H1 (cell line): ENCODE measurements around the gene PLEKHA5. TPM values are rescaled to one million over a fixed set of nuclear protein-coding genes. Genes with fewer than 3 reads are reported as not detected.

Experiments used
- CTCF ChIA-PET: fragments of 300-600 bp; sonication (Branson Sonifier 250); formaldehyde crosslinking; loops from one replicate; lab custom pipeline; 2021; ENCODE audit not compliant: partially characterized antibody; lab: Charles Lee
- POLR2A ChIA-PET: fragments of 300-600 bp; sonication (Branson Sonifier 250); formaldehyde crosslinking; loops from one replicate; lab custom pipeline; 2021; ENCODE audit warnings: inconsistent platforms; ENCODE audit not compliant: partially characterized antibody; lab: Charles Lee
- DNase-seq, 2 experiments: peaks; one replicate each; pipeline versions ENCODE4 v3.0.0 to v3.0.0-alpha.2; 2010 to 2022; ENCODE audit warnings: low spot score in 2 of 2, low read depth in 1 of 2, mixed read lengths in 1 of 2
- FAIRE-seq: peaks from 2 replicates; lab custom pipeline; 2011; peaks lifted over from hg19 to GRCh38; lab: Jason Lieb, UNC
- H2AFZ ChIP-seq: 2 replicates; pipeline ENCODE4 v1.8.1; 2012; ENCODE audit warnings: low read length, inconsistent platforms
- H2AK5ac ChIP-seq: 2 replicates; pipeline ENCODE4 v1.6.1; 2013; ENCODE audit warnings: low read depth, low read length
- H2BK120ac ChIP-seq: replicated peaks from 2 replicates; pipeline ENCODE3; 2013; ENCODE audit warnings: low read depth, low read length, inconsistent platforms
- H2BK12ac ChIP-seq: 2 replicates; pipeline ENCODE4 v1.6.1; 2013; ENCODE audit warnings: low read depth, low read length
- H2BK15ac ChIP-seq: 2 replicates; pipeline ENCODE4 v1.6.1; 2013; ENCODE audit warnings: low read length
- H2BK20ac ChIP-seq: 2 replicates; pipeline ENCODE4 v1.6.1; 2013; ENCODE audit warnings: low read length
- H2BK5ac ChIP-seq: 2 replicates; pipeline ENCODE4 v1.6.1; 2013; ENCODE audit warnings: low read depth, low read length
- H3K14ac ChIP-seq: 2 replicates; pipeline ENCODE4 v1.6.1; 2013; ENCODE audit warnings: inconsistent platforms; ENCODE audit not compliant: insufficient read length
- H3K18ac ChIP-seq: 2 replicates; pipeline ENCODE4 v1.6.1; 2013; ENCODE audit warnings: low read length; ENCODE audit errors: extremely low read depth
- H3K23ac ChIP-seq: 2 replicates; pipeline ENCODE4 v1.6.1; 2013; ENCODE audit warnings: inconsistent platforms; ENCODE audit not compliant: insufficient read length
- H3K23me2 ChIP-seq: 2 replicates; pipeline ENCODE4 v1.6.1; 2013; ENCODE audit warnings: low read depth, low read length
- H3K27ac ChIP-seq: 2 replicates; pipeline ENCODE4 v1.6.1; 2011; ENCODE audit warnings: low read depth, low read length, inconsistent platforms
- H3K27me3 ChIP-seq, 4 experiments: replicated peaks in 1 of 4; 1 replicate in 1 of 4; 2 replicates in 3 of 4; pipeline versions ENCODE4 v1.6.1 to v1.8.1; 2011 to 2013; ENCODE audit warnings: low read length in 3 of 4, mild to moderate bottlenecking in 3 of 4, inconsistent platforms in 2 of 4, mixed read lengths in 2 of 4, moderate library complexity in 1 of 4; ENCODE audit not compliant: control insufficient read depth in 3 of 4, insufficient read depth in 3 of 4; ENCODE audit errors: extremely low read depth in 1 of 4
- H3K36me3 ChIP-seq, 4 experiments: 2 replicates each; pipeline versions ENCODE4 v1.6.1 to v1.8.1; 2011 to 2013; ENCODE audit warnings: mild to moderate bottlenecking in 4 of 4, low read length in 3 of 4, moderate library complexity in 2 of 4, control low read depth in 1 of 4, inconsistent platforms in 1 of 4; ENCODE audit not compliant: insufficient read depth in 4 of 4, control insufficient read depth in 2 of 4
- H3K4ac ChIP-seq: replicated peaks from 2 replicates; pipeline ENCODE3; 2013; ENCODE audit warnings: low read length, low read depth, mixed read lengths, inconsistent platforms; ENCODE audit not compliant: insufficient read length
- H3K4me1 ChIP-seq, 4 experiments: replicated peaks in 1 of 4; 1 replicate in 1 of 4; 2 replicates in 3 of 4; pipeline versions ENCODE4 v1.6.1 to v1.8.1; 2011 to 2013; ENCODE audit warnings: low read length in 3 of 4, inconsistent platforms in 2 of 4, mixed read lengths in 1 of 4; ENCODE audit not compliant: insufficient read depth in 4 of 4, control insufficient read depth in 3 of 4
- H3K4me2 ChIP-seq, 2 experiments: 2 replicates each; pipeline versions ENCODE4 v1.6.1 to v1.8.1; 2011 to 2013; ENCODE audit warnings: low read depth in 2 of 2, low read length in 2 of 2, control low read depth in 1 of 2, inconsistent platforms in 1 of 2, mild to moderate bottlenecking in 1 of 2; ENCODE audit not compliant: insufficient read depth in 1 of 2
- H3K4me3 ChIP-seq, 4 experiments: fragments of 200-600, 300-600 bp in 1 of 4; sonication (generic), shearing (Covaris generic), sonication (Bioruptor Twin) in 1 of 4; 2 replicates each; pipeline versions ENCODE4 v1.5.1 to v1.8.1; 2011 to 2016; ENCODE audit warnings: low read length in 4 of 4, low read depth in 3 of 4, control low read depth in 2 of 4, inconsistent platforms in 2 of 4, mild to moderate bottlenecking in 2 of 4, mixed read lengths in 1 of 4, moderate library complexity in 1 of 4; ENCODE audit not compliant: insufficient read depth in 2 of 4; ENCODE audit errors: extremely low read depth in 1 of 4
- H3K56ac ChIP-seq: replicated peaks from 2 replicates; pipeline ENCODE3; 2013; ENCODE audit warnings: low read depth, mild to moderate bottlenecking, mixed read lengths, low read length, inconsistent platforms; ENCODE audit not compliant: insufficient read length
- H3K79me1 ChIP-seq: 2 replicates; pipeline ENCODE4 v1.6.1; 2013; ENCODE audit warnings: low read depth, low read length, control low read depth
- H3K79me2 ChIP-seq, 2 experiments: 2 replicates each; pipeline versions ENCODE4 v1.6.1 to v1.8.1; 2012 to 2013; ENCODE audit warnings: low read length in 2 of 2, mild to moderate bottlenecking in 2 of 2, inconsistent platforms in 1 of 2; ENCODE audit not compliant: insufficient read depth in 2 of 2, control insufficient read depth in 1 of 2
- H3K9ac ChIP-seq, 4 experiments: replicated peaks in 1 of 4; 1 replicate in 1 of 4; 2 replicates in 3 of 4; pipeline versions ENCODE4 v1.6.1 to v1.8.1; 2011 to 2013; ENCODE audit warnings: low read depth in 3 of 4, low read length in 3 of 4, control low read depth in 2 of 4, mild to moderate bottlenecking in 2 of 4, moderate library complexity in 2 of 4, inconsistent platforms in 1 of 4; ENCODE audit errors: extremely low read depth in 1 of 4
- H3K9me3 ChIP-seq, 2 experiments: 2 replicates each; pipeline versions ENCODE4 v1.6.1 to v1.8.1; 2012 to 2013; ENCODE audit warnings: mild to moderate bottlenecking in 2 of 2, moderate library complexity in 2 of 2, control low read depth in 1 of 2, inconsistent platforms in 1 of 2, low read depth in 1 of 2, low read length in 1 of 2, mixed read lengths in 1 of 2; ENCODE audit not compliant: insufficient read depth in 2 of 2
- H4K20me1 ChIP-seq, 2 experiments: replicated peaks in 1 of 2; 2 replicates each; pipeline versions ENCODE3 to v1.8.1; 2011 to 2013; ENCODE audit warnings: inconsistent platforms in 2 of 2, low read length in 2 of 2, mild to moderate bottlenecking in 1 of 2; ENCODE audit not compliant: insufficient read depth in 2 of 2, control insufficient read depth in 1 of 2
- H4K5ac ChIP-seq: 2 replicates; pipeline ENCODE4 v1.6.1; 2013; ENCODE audit warnings: low read length, low read depth, mixed read lengths, inconsistent platforms; ENCODE audit not compliant: insufficient read length
- H4K8ac ChIP-seq: 2 replicates; pipeline ENCODE4 v1.8.0; 2013; ENCODE audit warnings: mild to moderate bottlenecking, moderate library complexity, low read length, inconsistent platforms; ENCODE audit not compliant: insufficient read depth; ENCODE audit errors: extremely low read depth
- H4K91ac ChIP-seq: replicated peaks from 2 replicates; pipeline ENCODE3; 2013; ENCODE audit warnings: low read length, mixed read lengths, inconsistent platforms; ENCODE audit not compliant: insufficient read length
- BACH1 ChIP-seq: IDR thresholded peaks from 2 replicates; pipeline ENCODE4 v1.6.1; 2012; ENCODE audit warnings: low read length, improper control_type of control experiment
- BRCA1 ChIP-seq: IDR thresholded peaks from 2 replicates; pipeline ENCODE4 v1.6.1; 2012; ENCODE audit warnings: low read depth, low read length, improper control_type of control experiment
- EZH2 ChIP-seq: fragments of 200-600 bp; sonication (generic); IDR thresholded peaks from 2 replicates; pipeline ENCODE4 v1.7.1; 2012; ENCODE audit warnings: low read depth, mild to moderate bottlenecking, moderate library complexity, low read length, inconsistent platforms; ENCODE audit not compliant: severe bottlenecking
- GTF2F1 ChIP-seq: IDR thresholded peaks from 2 replicates; pipeline ENCODE4 v1.6.1; 2012; ENCODE audit warnings: low read depth, low read length, improper control_type of control experiment, borderline replicate concordance
- KDM1A ChIP-seq: fragments of 200-600, 300-600 bp; sonication (generic); IDR thresholded peaks from 2 replicates; pipeline ENCODE4 v1.7.1; 2016; ENCODE audit warnings: mild to moderate bottlenecking, low read length, borderline replicate concordance
- POLR2A ChIP-seq, 2 experiments: IDR thresholded peaks; 1 replicate in 1 of 2; 2 replicates in 1 of 2; pipeline ENCODE4 v1.6.1; 2011; ENCODE audit warnings: low read depth in 2 of 2, low read length in 2 of 2, mild to moderate bottlenecking in 2 of 2; ENCODE audit errors: control extremely low read depth in 1 of 2
- RAD21 ChIP-seq, 2 experiments: IDR thresholded peaks in 1 of 2; conservative IDR thresholded peaks in 1 of 2; 2 replicates each; pipeline ENCODE4 v1.6.1; 2011; ENCODE audit warnings: low read depth in 2 of 2, low read length in 2 of 2, improper control_type of control experiment in 1 of 2, inconsistent platforms in 1 of 2, mild to moderate bottlenecking in 1 of 2, moderate library complexity in 1 of 2
- RNF2 ChIP-seq: fragments of 200-900, 300-1000 bp; sonication (generic); IDR thresholded peaks from 2 replicates; pipeline ENCODE4 v1.7.1; 2016; ENCODE audit warnings: borderline replicate concordance, low read depth, mild to moderate bottlenecking, antibody characterized with exemption, low read length; ENCODE audit not compliant: poor library complexity, severe bottlenecking; ENCODE audit errors: missing control alignments
- WGBS, 2 experiments: shearing (Covaris generic) in 1 of 2; methylation state at CpG; one replicate each; pipeline versions ENCODE4 v1.1.6 to v1.1.7; 2013 to 2015; ENCODE audit warnings: low lambda C conversion rate in 2 of 2, mixed read lengths in 2 of 2, inconsistent platforms in 1 of 2, low coverage in 1 of 2, missing lambda C conversion rate in 1 of 2; ENCODE audit not compliant: insufficient replicate concordance in 2 of 2, insufficient coverage in 1 of 2, insufficient read length in 1 of 2; ENCODE audit errors: extremely low coverage in 1 of 2, missing lambda C conversion rate in 1 of 2; 5-methylcytosine and 5-hydroxymethylcytosine counted together
- polyA plus RNA-seq, 7 experiments: library from polyadenylated mRNA; depleted of rRNA in 3 of 7; stranded (reverse) in 5 of 7; unstranded in 2 of 7; fragments of >200 nt in 5 of 7; fragments of 200-250 nt in 2 of 7; gene quantifications; 1 replicate in 5 of 7; 2 replicates in 1 of 7; 4 replicates in 1 of 7; pipeline versions ENCODE4 v1.2.1 to v1.2.3, GENCODE V29; 2011 to 2013; ENCODE audit warnings: missing spikeins in 2 of 7, mixed read lengths in 2 of 7
- total RNA-seq: library from RNA; stranded (reverse); fragmentation: NEBNext Ultra II Directional; extraction: Animal tissue kit (Norgen Biotek cat#: 25700); gene quantifications from 2 replicates; pipeline ENCODE4 v1.2.1, GENCODE V29; 2021

The PLEKHA5 gene
- total and polyA plus RNA-seq, 2 of the 8 experiments (the other 6 are each of a cell fraction or from before 2014, with no cell fraction given) = 17.2 to 66.1 TPM

DNA sequence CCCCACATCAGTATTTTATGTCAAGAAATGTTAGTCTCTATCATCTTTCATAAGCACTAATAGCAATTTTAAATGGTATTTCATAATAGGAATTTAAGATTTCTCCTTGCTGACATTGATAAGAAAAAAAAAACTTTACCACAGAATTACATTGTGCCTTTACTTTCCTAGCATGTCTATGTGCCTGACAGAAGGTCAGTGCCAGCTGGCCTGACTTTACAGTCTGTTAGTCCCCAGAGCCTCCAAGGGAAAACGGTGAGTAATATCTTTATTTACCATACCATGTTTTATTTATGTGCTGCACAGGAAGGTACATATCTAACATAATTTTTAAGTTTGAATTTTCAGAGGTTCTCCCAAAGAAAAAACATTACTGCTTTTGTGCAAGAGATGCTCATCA lies 157.8 kb downstream of the PLEKHA5 start:
- no peak overlapping the region for H4K5ac ChIP-seq
- H4K20me1 ChIP-seq = no peaks in the 10 kb centered on the region
- H4K91ac ChIP-seq = no peak overlapping the region
- TF ChIP-seq BRCA1 (no peak), EZH2 (no peak), KDM1A (no peak), RNF2 (no peak), RAD21 (IDR thresholded peaks at IDR 0.05 in 1 of 2, conservative IDR thresholded peaks at IDR 0.05 in 1 of 2; ENCODE audit: low read depth in 2 of 2, low read length in 2 of 2) (no peak), POLR2A (IDR thresholded peaks at IDR 0.05; ENCODE audit: control extremely low read depth in 1 of 2, low read depth in 2 of 2, low read length in 2 of 2) (no peak), GTF2F1 (no peak), BACH1 (no peak)
- H2AFZ ChIP-seq = no peak overlapping the region
- no peak overlapping the region for H2AK5ac ChIP-seq
- no peaks in the 10 kb centered on the region for H3K4me1 ChIP-seq
- H2BK15ac ChIP-seq = no peak overlapping the region
- no peak overlapping the region for H3K4ac ChIP-seq
- no peak overlapping the region for H4K8ac ChIP-seq
- no peaks in the 10 kb centered on the region; the same call in 1 of the 2 replicates for H3K79me1 ChIP-seq
- no peaks in the 10 kb centered on the region; a peak in 1 of 4 replicates for H3K79me2 ChIP-seq
- no peak overlapping the region for H3K14ac ChIP-seq
- ChIA-PET CTCF (interaction anchor here (0.7 to 1.3 kb wide), 3 partner anchors 9 to 286 kb away, joined by 3 to 4 read pairs (median 3); no protein-coding TSS in a partner anchor), POLR2A (no interaction called here)
- no peak overlapping the region for H3K18ac ChIP-seq
- H3K36me3 ChIP-seq = peaks cover 0 to 40% (median 15%) of the 10 kb centered on the region in 4 experiments; a peak in 5 of 8 replicates
- H3K56ac ChIP-seq = no peak overlapping the region
- H3K9ac ChIP-seq = no peak overlapping the region
- H3K23me2 ChIP-seq = no peaks in the 10 kb centered on the region
- FAIRE-seq (no peak), DNase-seq (no peak)
- no peak overlapping the region for H2BK20ac ChIP-seq
- H3K27ac ChIP-seq = no peak overlapping the region
- no peak overlapping the region for H2BK12ac ChIP-seq
- 90% methylated on average over 1 of the region's 1 CpG; no CpG with 5 or more reads in 1 of the 2 experiments for WGBS, 2 experiments
- H3K4me2 ChIP-seq = no peak overlapping the region
- no peak overlapping the region for H2BK120ac ChIP-seq
- no peak overlapping the region for H3K23ac ChIP-seq
- no peaks in the 10 kb centered on the region for H3K9me3 ChIP-seq
- H2BK5ac ChIP-seq = no peak overlapping the region
- no peak overlapping the region for H3K4me3 ChIP-seq
- no peaks in the 10 kb centered on the region for H3K27me3 ChIP-seq
